ENCODE results near the gene PPP1R8.

Gene PPP1R8

DNA sequence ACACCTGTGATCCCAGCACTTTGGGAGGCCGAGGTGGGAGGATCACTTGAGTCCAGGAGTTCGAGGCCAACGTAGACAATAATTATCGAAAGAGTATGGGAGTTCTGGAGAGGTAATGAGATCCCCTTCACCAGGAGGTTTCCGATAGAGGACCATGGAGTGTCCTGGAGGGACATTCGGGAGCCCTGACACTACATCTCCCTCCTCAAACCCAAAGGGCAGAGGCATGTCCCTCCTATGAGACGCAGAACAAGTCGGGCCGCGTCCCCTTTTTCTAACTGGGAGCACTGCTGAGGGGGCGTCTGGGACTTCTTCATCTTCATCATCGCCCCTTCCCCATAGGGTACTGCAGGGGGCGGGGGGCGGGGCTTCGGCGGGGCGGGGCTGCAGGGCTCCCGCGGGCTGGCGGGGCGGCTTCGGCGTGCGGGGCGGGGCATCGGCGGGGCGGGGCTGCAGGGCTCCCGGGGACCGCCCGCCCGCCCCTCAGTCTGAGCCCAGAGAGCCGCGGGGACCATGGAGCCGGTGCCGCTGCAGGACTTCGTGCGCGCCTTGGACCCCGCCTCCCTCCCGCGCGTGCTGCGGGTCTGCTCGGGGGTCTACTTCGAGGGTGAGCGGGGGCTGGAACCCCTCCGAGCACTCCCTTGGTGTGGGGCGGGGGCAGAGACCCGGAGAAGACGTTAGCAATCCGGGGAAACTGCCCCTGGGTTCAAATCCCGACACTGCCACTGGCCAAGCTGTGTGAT lies 41.6 kb downstream of the PPP1R8 start, which contains the start of gene THEMIS2:
THEMIS2 (plus strand) TSS at position 486 of the 743 bp plus-strand sequence; CDS start at position 514, 28 bp downstream.
- DNase-seq (ENCODE audit: low read depth), result no peak

DNA sequence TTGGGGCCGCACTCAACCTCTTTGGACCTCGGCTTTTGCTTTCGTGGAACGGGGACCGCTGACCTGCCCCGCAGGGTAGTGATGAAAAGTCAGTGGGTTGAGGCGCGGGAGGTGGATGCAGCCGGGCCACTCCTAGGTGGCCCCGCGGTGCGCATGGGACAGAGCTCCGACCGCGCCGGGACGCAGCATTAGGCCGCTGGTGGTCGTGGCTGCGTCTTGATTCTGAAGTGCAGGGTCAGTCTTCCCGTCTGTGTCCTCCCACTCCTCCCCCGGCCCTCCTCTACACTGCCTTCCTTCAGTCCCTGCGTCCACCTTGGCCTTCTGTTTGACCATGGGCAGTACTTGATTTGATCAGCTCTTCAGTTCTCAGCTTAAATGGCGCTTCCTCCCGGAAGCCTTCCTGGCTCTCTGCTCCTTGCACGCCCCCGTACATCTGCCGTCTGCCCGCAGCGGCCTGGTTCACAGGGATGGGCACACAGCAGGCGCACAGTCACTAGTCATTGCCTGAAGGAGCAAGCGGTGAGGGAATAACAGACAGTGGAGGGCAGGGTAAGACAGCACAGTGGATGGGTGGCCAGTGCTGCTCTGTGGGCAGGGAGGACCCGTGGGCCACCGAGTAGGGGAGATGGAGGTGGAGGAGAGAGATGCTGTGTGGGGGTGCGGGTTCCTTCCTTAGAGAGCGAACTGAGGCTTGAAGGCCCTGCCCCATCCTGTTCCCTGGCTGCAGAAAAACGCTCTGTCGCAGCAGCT lies 42.4 kb downstream of the PPP1R8 start:
- DNase-seq (ENCODE audit: low read depth), result no peak

DNA sequence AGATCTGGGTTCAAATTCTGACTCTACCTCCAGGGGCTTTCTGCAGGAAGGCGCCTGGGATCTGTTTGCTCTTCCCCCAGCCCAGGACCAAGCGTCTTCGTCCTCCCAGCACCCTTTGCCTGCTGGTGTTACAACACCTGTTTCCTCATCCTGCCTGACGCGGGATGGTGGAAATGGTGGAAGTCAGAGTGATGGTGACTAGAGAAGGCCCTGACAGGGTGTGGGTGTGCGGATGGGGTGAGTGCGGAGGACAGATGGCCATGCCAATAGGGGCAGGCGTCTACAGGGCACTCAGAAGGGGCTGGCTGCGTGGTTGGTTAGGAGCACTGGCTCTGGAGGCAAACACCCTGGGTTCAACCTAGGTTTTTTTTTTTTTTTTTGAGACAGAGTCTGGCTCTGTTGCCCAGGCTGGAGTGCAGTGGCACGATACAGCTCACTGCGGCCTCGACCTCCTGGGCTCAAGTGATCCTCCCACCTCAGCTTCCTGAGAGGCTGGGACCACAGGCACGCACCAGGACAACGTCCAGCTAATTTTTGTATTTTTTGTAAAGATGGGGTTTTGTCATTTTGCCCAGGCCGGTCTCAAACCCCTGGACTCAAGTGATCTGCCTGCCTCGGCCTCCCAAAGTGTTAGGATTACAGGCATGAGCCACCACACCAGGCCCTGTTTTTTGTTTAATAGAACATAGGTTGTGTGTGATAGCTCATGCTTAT lies 43.2 kb downstream of the PPP1R8 start:
- DNase-seq (ENCODE audit: low read depth), result no peak

DNA sequence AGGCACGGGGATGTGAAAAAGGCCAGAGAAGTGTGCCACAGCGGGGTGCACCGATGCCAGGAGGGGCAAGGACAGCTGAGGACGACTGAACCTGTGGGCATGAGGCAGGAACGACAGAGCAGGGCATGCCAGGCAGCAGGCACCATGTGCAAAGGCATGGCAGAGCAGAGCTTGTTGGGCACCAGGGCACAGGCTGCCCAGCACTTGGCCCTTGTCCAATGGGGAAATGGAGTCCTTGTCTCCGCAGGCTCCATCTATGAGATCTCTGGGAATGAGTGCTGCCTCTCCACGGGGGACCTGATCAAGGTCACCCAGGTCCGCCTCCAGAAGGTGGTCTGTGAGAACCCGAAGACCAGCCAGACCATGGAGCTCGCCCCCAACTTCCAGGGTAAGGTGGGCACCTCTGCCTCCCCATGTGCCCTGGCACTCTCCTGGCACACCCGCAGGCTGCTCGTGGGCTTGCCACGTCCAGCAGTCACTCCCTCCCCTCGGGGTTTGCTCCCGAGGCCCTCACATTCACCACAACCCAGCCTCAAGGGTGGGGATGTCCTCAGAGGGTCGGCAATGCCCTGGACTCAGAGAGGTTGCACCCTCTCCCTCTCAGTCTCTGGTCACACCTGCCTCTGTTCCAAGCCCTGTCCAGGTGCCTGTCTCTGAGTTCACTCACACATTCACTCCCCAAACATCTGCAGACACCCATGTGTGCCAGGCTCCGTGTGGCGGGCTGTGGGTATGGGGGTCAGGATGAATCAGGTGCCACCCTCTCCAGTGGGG lies 45.9 kb downstream of the PPP1R8 start:
- DNase-seq (ENCODE audit: low read depth), result no peak

DNA sequence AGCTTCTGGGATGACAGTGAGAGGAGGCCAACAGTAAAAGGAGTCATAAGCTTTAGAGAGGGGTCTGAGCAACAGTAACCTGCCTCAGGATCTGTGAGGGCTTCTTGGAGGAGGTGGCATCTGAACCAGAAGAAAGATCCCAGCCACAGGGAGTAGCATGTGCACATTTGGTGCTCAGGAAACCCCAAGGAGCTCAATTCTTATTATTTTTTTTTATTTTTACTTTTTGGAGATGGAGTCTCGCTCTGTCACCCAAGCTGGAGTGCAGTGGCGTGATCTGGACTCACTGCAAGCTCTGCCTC lies 46.5 kb downstream of the PPP1R8 start:
- DNase-seq (ENCODE audit: low read depth), result no peak

DNA sequence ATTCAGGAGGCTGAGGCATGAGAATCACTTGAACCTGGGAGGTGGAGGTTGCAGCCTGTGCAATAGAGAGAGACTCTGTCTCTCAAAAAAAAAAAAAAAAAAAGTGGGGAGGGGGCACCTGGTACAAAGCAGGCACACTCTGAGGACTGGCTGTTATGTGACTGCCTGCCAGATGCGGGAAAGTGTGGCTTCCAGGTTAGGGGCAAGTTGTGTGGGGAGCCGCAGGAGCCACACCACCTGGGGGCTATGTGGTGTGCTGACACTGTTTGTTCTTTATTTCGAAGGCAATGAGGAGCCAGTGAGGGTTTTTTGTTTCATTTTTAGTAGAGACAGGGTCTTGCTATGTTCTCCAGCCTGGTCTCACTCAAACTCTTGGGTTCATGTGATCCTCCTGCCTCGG lies 47.5 kb downstream of the PPP1R8 start:
- DNase-seq (ENCODE audit: low read depth), result no peak

DNA sequence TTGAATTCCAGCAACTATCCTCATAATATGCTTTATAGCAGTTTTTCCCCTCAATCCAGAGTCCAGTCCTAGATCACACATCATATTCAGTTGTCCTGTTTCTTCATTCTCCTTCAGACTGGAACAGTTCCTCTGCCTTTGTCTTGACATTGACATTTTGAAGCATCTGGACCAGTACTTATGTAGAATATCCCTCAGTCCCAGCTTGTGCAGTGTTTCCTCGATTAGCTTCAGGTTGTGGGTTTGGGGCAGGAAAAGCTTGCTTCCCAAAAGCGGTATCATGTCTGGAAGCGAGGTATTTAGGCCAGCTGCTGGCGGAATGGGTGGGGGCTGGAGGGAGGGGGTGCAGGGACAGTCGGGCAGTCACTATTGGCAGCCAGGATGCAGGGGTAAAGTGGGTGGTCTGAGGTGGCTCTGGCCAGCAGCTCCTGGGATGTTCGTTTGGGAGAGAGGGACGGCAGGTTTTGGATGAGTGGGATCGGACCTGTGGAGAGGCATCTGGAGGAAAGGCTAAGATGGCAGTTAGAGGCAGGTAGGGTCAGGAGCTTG lies 48.3 kb downstream of the PPP1R8 start:
- no peak for DNase-seq (ENCODE audit: low read depth)

DNA sequence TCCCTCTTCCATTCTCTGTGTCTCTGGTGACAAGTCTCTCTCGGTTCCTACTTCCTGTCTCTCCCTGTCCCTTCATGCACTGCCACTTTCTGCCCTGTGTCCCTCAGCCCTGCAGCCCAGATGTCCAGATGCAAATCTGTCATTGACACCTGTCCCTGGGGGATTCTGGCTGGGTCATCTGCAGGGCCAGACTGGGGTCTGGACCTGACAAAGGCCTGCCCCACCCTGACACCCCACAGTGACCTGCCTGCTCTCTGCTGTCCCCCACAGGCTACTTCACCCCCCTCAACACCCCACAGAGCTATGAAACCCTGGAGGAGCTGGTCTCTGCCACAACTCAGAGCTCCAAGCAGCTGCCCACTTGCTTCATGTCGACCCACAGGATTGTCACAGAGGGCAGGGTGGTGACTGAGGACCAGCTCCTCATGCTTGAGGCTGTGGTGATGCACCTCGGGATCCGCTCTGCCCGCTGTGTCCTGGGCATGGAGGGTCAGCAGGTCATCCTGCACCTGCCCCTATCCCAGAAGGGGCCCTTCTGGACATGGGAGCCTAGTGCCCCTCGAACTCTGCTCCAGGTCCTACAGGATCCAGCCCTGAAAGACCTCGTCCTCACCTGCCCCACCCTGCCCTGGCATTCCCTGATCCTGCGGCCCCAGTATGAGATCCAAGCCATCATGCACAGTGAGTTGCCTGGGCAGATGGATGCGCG lies 48.9 kb downstream of the PPP1R8 start:
- DNase-seq (ENCODE audit: low read depth), result no peak

DNA sequence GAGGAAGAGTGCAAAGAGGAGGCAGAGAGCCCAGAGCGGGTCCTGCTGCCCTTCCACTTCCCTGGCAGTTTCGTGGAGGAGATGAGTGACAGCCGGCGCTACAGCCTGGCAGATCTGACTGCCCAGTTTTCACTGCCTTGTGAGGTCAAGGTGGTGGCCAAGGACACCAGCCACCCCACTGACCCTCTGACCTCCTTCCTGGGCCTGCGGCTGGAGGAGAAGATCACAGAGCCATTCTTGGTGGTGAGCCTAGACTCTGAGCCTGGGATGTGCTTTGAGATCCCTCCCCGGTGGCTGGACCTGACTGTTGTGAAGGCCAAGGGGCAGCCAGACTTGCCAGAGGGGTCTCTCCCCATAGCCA lies 51.9 kb downstream of the PPP1R8 start:
- no peak for DNase-seq (ENCODE audit: low read depth)

DNA sequence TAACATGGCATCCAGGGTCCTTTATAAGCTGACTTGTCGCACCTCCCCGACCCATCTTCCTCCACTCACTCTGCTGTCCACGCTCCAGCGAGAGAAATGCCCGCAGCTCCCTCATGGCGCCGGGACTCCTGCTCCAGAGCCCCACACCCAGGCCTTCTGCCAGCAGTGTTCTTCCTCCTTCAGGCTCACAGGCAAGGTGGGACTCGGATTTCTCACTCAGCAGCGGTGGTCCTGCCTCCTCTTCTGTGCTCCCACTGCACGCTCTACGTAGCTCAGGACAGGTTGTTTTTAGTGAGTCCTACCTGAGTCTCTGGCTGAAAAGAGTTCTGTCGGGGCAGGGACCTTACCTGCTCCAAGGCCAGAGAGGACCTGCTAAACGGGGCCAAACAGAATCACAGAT lies 53.0 kb downstream of the PPP1R8 start:
- DNase-seq (ENCODE audit: low read depth), result no peak

DNA sequence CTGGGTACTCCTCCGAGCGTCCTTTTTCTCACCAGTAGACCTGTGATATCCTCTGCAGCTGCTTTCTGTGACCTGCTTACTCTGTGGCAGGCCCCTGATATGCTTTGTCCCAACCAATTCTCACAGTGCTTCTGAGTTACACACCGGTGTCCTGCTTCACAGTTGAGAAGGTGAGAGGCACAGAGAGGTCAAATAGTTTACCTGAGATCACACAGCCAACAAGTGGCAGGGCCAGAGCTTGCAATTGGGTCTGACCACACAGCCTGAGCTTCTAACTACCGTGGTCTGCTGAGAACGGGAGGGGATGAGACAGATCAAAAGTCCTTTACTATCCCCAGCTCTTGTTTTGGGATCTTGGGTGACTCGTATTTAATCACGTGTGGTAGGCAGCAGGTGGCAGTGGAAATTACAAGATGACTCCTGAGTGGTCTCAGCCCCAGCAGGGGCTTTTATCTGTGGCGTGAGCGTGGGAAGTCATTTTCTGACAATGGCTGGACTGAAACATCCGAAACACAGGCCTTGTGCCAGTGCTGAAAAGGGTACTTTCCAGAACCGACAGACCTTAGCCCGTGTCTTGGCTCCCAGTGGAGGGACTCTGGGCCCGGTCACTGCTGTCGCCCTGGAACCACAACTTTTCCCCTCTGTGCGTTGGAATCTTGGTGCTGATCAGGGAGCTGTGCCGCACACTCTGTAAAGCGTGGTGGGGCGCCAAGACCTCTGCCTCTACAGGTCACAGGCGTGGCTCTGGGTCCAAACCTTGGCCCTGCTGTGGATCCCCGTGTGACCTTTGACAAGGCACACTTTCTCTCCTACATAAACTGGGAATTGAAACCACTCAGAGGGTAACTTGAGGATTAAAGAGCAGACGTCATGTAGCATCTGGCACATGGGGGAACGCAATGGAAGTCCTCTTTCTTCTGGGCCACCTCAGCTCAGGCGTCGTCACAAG lies 53.7 kb downstream of the PPP1R8 start:
- no peak for DNase-seq (ENCODE audit: low read depth)

DNA sequence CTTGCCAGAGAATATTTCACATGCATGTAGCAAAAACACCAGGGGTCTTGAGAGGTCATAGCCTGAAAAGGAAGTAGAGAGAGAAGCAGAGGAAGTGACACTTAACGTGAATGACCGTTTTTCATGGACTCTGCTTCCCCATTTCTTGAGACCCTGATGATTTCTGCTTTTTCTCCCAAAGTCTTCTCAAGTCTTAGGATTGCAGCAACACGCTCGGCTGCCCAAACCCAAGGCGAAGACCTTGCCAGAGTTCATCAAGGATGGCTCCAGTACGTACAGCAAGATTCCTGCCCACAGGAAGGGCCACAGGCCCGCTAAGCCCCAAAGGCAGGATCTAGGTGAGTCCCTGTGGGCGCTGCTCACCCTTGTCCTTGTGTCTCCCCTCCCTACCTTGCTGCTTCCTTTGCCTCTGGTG lies 54.5 kb downstream of the PPP1R8 start:
- DNase-seq (ENCODE audit: low read depth), result no peak

DNA sequence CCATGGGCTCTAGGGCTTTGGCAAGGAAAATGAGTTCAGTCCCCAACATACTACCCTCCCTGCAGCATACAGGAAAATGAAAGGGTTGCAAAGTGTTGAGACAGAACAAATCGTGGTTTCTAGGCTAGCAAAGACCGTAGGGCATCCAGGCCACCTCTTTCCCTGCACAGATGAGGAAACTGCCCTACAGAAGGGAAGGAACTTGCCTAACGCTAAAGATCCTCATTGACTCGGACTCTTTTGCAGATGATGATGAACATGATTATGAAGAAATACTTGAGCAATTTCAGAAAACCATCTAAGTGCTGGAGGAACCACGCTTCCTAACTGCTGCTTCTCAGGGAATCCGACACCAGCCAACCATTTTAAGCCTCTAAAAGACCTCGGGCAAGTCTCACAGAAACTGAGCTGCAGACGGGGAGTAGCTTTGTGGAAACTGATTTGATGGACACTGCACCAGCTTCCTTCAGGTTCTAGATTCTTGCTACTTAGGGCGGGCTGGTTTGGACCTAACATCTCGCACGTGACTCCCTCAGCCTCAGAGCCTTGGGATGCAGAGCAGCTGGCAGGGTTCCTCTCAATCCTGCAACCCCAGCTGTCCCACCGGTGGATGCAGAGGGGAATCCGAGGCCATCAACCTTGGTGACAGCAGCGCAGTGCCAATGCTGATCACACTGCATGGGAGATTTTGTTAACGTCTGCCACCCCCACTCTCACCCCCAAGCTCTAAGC lies 55.2 kb downstream of the PPP1R8 start:
- DNase-seq (ENCODE audit: low read depth), result no peak

DNA sequence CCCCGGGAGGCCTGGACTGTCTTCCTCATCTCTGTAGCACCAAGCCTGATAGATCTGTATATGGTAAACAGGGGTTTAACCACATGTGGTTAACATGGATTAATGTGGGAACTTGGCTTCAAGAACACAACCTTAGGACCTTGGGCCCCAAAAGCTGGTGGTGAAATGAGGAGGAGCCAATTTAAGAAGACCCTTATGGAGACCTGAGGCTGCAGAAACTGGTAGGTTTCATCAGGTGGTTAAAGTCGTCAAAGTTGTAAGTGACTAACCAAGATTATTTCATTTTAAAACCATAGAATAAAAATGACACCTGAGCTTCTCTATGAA lies 55.7 kb downstream of the PPP1R8 start:
- DNase-seq (ENCODE audit: low read depth), result no peak

DNA sequence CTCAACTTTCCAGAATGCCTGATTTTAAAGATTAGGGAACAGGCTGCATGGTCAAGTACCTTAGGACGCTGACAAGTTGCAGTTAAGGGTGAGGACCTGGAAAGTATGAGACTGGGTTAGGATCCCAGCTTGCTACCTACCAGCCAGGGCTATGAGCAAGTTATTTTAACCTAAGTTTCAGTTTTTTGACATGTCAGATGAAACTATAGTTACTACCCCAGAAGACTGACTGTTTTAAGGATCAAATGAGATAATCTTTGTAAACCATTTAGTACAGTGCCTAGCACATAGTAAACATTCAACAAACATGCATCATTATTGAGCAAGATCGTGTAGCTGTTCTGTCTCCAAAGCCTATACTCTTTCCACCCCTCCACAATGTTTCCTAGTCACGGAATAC lies 56.2 kb downstream of the PPP1R8 start:
- DNase-seq (ENCODE audit: low read depth), result no peak

DNA sequence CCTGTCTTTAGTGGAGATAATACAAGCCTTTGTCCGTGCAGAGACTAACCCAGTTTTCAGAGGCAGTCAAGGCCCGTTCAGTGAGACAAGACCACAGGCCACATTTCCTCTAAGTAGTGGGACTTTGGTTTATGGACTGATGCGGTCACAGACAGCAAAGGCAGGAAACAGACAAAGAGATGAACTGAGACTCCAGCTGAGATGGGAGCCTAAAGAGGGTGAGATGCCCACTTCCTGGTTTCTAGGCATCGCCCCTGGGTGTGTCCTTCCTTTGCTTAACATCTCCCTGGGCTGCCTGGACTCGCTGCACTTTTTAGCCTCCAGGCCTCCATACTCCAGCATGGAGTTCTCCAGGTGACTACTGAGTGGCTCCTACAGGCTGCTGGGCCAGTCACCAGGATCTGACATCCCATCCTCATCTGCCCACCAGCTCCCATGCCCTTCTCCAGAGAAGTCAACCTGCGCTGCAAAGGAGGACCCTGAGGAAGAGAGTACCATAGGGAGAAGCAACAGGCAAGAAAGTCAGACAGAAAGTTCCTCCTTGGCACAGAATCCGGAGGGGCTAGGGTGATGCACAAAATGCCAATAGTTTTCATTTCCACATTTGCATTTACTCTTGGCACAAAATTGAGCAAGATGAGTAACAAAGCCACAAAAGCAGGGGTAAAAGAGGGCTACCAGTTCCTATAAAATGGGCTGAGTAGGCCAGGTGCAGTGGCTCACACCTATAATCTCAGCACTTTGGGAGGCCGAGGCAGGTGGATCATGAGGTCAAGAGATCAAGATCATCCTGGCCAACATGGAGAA lies 56.8 kb downstream of the PPP1R8 start:
- DNase-seq (ENCODE audit: low read depth), result no peak

DNA sequence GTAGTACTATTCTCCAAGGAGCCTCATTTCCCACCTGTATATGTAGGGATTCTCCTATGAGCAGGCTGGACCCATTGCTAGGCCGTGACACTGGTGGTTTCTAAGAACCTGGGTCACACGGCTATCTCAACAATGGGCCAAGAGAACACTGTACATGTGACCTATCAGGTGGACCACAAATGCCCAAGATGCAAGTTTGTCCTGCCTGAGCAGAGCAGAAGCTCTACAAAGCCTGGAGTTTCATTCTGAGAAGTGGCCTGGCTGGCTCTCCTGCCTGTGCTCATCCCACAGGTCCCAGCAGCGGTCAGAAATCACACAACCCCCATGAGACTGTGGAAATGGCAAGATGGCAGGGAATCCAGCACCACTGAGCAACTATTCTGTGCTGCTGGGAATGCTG lies 58.9 kb downstream of the PPP1R8 start:
- DNase-seq (ENCODE audit: low read depth), result no peak

DNA sequence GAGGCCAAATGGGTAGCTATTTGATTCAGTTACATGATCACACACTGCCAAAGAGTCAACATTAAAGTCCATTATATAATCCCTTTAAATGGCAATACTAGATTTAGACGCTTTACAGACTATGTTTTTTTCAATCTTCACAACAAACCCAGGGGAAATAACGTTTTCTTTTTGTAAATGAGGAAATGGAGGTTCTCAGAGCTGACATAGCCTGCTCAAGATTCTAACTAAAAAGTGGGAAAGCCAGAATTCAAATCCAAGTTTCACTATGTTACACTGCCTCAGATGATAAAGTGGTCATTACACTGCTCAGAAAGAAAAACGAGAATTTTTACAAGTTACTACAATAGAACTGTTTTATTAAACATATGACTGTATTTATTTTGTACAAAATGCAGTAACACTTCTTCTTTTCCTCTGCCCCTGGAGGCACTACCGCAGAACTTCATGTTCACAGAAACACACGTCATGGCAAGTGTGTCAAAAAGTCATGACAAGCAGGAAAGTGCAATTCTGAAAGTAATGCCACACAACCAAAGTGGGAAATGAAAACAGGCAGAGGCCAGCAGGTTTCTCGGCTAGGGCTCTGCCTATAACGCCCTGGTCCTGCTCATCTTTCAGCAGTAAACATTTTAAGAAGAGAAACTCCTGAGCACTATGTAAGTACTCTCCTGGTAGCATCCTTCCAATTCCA lies 60.8 kb downstream of the PPP1R8 start:
- DNase-seq (ENCODE audit: low read depth), result no peak

All from fibroblast of the conjunctiva (primary cell).